HG03280 (cell line): Measurements from ENCODE around the gene METTL23.

Source experiments
- ATAC-seq: cut with Tn5 transposase; IDR thresholded peaks from one replicate; pipeline ENCODE4 v1.9.1; 2021; ENCODE audit warnings: mild to moderate bottlenecking, moderate library complexity; ENCODE audit not compliant: unreplicated experiment

The METTL23 gene

DNA sequence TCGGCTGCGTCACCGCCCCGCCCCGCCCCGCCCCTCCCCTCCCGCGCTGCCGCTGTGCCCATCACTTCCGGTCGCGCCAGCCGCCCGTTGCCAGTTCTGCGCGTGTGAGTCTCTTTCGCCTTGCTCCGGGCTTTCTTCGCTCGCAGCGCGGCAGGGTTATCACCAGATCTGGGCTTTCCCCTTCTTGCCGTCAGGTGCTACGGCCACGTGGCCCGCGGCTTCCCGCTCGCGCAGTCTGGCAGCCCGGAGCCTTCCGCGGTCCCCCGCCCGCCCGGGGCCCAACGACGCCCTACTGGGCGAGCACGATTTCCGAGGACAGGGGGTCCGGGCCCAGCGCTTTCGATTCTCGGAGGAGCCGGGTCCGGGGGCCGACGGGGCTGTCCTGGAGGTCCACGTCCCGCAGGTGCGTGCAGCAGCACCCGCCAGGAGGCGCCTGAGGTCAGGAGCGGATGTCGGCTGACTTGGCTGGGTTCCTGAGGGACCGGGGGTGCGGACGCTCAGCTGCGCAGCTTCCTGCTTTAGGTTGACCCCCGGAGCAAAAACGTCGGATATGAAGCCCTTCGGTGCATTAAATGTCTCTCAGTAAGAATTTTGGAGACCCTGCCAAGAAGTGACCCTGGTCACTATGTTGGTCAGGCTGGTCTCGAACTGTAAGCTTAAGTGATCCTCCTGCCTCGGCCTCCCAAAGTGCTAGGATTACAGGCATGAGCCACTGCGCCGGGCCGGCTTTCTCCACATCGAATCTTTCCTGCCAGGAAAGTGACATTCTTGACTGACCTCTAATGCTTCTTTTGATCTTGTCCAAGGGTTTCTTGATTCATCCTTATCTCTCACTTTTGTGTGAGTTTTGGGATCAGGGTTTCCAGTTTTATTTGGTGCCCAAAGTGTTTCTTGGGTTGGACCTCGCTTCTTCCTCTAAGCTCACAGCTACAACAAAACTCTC, at the start of gene METTL23:
Gene METTL23, plus strand, starts transcription at position 64 of the 943 bp plus-strand sequence. CDS start 2,872 bp downstream, outside the sequence.
- ATAC-seq, result peak; percentile 41

- no peak for ATAC-seq
Measured at GRCh38 chr17:76677406-76677805, 49.2 kb upstream of the METTL23 start.

DNA sequence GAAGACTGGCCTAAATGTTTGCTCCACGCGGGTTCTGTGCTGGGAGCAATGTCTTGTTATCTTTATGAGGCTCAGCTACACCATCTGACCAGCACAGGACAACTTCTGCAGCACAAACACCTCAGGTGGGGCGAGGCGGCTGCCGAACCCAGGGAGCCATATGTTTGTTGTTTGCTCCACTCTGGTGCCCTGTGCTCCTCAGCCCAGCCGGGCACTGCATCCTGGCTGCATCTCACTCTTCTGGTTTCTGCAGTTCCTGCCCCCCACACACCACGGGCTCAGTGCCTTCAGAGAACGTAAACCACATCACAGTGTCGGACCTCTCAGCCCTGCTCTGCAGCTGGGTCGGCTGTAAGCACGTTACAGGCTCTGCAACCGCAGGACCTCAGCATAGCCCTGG, 48.3 kb upstream of the METTL23 start:
- no peak for ATAC-seq

GRCh38 chr17:76679239-76679638, 47.4 kb upstream of the METTL23 start:
- ATAC-seq, result no peak

DNA sequence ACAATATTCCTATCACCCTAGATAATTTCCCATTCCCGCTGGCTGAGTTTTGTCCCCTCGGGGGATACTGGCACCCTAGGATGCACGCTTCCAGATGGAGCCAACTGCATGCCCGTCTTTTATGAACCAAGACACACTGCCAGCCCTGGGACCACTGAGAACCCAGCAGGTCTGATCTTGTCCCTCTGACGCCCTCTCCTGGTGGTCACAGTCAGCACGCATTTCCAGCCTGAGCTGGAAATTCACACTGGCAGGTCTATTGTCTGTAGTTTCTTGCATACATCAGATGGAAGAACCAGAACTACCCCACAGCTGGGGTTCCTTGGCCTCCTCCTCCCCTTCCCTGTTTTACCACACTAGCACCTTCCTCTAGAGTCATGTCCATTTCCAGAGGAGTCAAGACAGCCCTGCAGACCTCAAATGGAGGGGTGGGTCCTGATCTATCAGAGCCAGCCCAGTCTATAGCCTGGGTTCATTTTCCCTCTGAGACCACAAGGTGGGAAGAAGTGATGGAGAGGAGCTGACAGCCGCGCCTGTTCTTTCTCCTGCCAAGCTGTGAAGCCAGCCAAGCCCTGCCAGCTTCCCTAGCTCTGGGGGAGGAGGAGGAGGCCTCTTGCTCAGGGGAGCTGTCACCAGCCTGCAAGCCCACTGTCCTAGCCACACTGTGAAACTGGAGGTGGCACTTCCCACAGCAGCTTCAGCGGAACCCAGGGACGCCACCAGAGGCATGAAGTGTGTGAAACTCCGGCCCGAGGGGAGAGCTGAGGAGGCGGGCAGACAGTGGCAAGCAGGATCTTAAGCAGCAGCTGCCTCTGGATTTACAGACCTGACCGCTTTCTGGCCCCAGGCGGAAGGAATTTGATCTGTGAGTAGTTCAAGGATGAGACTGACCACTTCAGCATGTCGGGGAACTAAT, 45.2 kb upstream of the METTL23 start:
- no peak for ATAC-seq

GRCh38 chr17:76682296-76682695, 44.3 kb upstream of the METTL23 start:
- ATAC-seq, result no peak

GRCh38 chr17:76683011-76683755, 43.5 kb upstream of the METTL23 start:
- no peak for ATAC-seq

GRCh38 chr17:76683921-76684745, 42.5 kb upstream of the METTL23 start:
- ATAC-seq, result no peak

- no peak for ATAC-seq
Measured at GRCh38 chr17:76684756-76685155, 41.9 kb upstream of the METTL23 start.

DNA sequence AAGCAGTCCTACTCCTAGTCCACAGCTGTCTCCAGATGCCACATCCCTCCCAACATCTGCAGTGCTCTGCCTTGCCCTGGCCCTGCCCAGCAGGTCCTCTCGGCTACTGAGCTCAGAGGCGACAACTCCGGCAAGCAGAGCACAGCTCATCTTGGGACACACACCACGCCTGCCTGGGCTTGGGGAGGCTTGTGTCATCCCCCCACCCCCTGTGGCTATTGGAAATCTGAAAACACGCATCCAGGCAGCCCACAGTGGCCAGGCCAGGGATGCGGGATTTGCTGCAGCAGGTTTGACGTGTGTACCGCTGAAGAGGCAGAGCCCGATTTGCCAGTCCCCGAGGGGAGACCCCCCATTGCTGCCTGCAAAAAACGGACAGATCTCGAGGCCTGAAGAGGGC, 41.3 kb upstream of the METTL23 start:
- ATAC-seq, result no peak

DNA sequence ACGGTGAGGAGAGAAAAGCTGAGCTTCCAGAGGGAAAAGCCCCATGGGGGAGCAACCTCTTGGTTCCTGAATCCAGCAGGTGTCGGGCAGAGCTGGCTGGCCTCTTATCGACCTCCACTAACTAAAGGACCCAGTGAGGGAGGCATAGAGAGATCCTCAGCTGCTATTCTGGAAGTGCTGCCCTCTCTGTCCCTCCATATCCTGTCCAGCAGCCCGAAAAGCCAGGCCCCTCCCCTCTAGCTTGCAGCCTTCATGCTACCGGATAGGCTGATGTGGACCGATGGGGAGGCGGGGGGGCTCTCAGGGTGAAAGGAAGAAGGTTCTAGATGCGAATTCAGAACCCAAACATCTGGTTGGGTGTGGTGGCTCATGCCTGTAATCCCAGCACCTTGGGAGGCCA, 40.8 kb upstream of the METTL23 start:
- no peak for ATAC-seq

DNA sequence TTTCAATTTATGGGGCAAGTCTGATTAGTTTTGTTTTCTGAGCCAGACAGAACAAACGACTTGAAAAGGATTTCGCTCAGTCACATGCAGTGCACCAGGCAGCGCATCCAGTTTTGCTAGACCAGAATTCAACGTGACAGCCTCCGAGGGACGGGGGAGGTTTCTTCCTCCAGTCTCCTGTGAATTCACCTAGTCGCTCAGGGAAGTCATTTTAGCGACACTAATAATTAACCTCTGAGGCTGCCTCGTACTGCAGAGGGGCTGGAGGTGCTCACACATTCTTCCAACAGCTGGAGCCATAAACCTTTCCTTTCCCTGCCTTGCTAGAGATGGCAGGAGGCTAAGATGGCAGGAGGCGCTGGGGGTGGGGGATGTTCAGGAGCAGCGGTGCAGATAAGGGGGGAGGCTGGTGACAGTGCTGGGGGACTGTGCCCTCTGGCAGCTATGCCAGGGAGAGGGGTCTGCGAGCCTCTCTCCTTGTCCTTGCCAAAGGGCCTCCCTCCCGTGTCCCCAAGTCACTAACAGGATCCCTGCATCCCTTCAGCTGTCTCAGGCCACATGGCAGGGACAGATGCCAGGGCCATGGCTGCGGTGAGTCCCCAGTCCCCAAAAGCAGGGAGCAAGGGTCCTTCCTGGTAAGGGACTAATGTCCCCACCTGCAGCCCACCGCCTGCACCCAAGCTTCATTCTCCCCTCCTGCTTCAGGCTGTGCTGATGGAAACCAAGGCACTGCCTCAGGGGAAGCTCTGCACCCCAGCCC, 39.9 kb upstream of the METTL23 start:
- ATAC-seq, result no peak

DNA sequence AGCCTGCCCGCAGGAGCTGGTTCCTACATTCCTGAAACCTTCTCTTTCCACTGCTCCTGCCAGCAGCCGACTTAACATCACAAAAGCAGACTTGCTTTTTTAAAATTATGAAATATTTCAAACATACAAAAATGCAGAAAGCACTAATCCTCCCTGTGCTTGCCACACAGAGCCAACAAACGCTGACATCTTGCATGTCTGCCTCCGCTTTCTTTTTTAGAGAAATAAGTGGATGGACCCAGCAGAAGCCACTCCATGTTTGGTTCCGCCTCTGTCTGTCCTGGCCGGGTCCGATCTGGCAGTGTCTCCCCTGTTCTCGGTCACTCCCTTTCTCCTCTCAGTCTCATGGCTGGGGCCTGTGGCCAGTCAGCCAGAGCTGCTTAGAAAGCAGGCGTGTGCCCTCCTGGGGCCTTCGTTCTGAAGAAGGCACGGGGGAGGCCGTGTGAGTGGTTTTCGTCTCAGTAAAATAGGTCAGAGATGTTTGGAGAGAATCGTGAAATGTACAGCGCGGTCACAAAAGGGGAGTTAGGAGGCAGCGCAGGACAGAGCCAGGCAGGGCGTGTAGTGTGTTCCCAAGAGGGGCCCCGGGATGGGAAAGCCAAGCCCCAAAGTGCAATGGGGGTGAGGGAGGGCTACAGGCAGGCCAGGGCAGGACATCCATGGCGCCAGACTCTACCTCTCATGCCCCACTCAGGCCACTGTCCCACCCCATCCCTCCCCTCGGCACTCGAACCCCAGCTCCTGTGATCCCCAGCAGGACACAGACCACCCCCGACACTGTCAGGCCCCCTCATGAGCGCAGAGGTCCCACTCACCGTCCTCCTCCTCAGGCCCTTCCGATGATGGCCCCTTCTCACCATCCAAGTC, 39.1 kb upstream of the METTL23 start:
- ATAC-seq, result no peak

GRCh38 chr17:76688165-76688622, 38.4 kb upstream of the METTL23 start:
- ATAC-seq, result no peak

- no peak for ATAC-seq
Measured at GRCh38 chr17:76689859-76690258, 36.8 kb upstream of the METTL23 start.

GRCh38 chr17:76690596-76691280, 35.9 kb upstream of the METTL23 start:
- no peak for ATAC-seq

GRCh38 chr17:76691379-76692191, 35.1 kb upstream of the METTL23 start:
- ATAC-seq, result no peak
